CD8-positive, alpha-beta memory T cell (primary cell): Measurements from ENCODE around the gene TSSC4. TPM values are rescaled to one million over a fixed set of nuclear protein-coding genes. Genes with fewer than 3 reads are reported as not detected.

ENCODE experiments used
- CTCF ChIA-PET: fragments of 350-600 bp; sonication (Branson Sonifier 250); formaldehyde crosslinking; loops from one replicate; lab custom pipeline; 2021; ENCODE audit warnings: antibody characterized with exemption; lab: Charles Lee
- POLR2A ChIA-PET: fragments of 350-600 bp; sonication (Branson Sonifier 250); formaldehyde crosslinking; loops from one replicate; lab custom pipeline; 2021; ENCODE audit warnings: antibody characterized with exemption; lab: Charles Lee
- DNase-seq, 5 donors: peaks; one replicate each; pipeline versions ENCODE4 v3.0.0 to v3.0.0-alpha.2; 2020 to 2022; ENCODE audit warnings: mixed read lengths in 1 of 5
- H3K27ac ChIP-seq: one replicate; pipeline ENCODE4 v1.7.0; 2013; ENCODE audit warnings: low read depth, mild to moderate bottlenecking, low read length, moderate library complexity
- H3K27me3 ChIP-seq: 2 replicates; pipeline ENCODE4 v1.7.0; 2013; ENCODE audit warnings: low read length, mild to moderate bottlenecking; ENCODE audit not compliant: insufficient read depth, poor library complexity, severe bottlenecking
- H3K36me3 ChIP-seq: 2 replicates; pipeline ENCODE4 v1.7.0; 2013; ENCODE audit warnings: mild to moderate bottlenecking, low read length, moderate library complexity; ENCODE audit not compliant: insufficient read depth
- H3K4me1 ChIP-seq: 2 replicates; pipeline ENCODE4 v1.7.0; 2013; ENCODE audit warnings: mild to moderate bottlenecking, low read length, moderate library complexity; ENCODE audit not compliant: insufficient read depth
- H3K4me3 ChIP-seq: 2 replicates; pipeline ENCODE4 v1.7.0; 2013; ENCODE audit warnings: mild to moderate bottlenecking, low read length
- H3K9me3 ChIP-seq: 2 replicates; pipeline ENCODE4 v1.7.0; 2013; ENCODE audit warnings: mild to moderate bottlenecking, low read length
- H3K27ac Mint-ChIP-seq, 8 donors: one replicate each; pipeline ENCODE4 v1.8.0; 2020 to 2021; ENCODE audit warnings: mixed read lengths in 8 of 8, mild to moderate bottlenecking in 6 of 8, inconsistent platforms in 3 of 8, moderate library complexity in 3 of 8
- H3K27me3 Mint-ChIP-seq, 2 donors: one replicate each; pipeline ENCODE4 v1.8.0; 2020 to 2021; ENCODE audit warnings: mixed read lengths in 2 of 2, mild to moderate bottlenecking in 1 of 2, moderate library complexity in 1 of 2
- H3K36me3 Mint-ChIP-seq, 3 donors: one replicate each; pipeline ENCODE4 v1.8.0; 2020 to 2021; ENCODE audit warnings: mixed read lengths in 3 of 3, inconsistent platforms in 1 of 3, mild to moderate bottlenecking in 1 of 3
- H3K4me1 Mint-ChIP-seq, 3 donors: one replicate each; pipeline ENCODE4 v1.8.0; 2020 to 2021; ENCODE audit warnings: mixed read lengths in 3 of 3, inconsistent platforms in 1 of 3, mild to moderate bottlenecking in 1 of 3
- H3K4me3 Mint-ChIP-seq, 7 donors: one replicate each; pipeline ENCODE4 v1.8.0; 2020 to 2021; ENCODE audit warnings: mixed read lengths in 7 of 7, mild to moderate bottlenecking in 6 of 7, moderate library complexity in 4 of 7, inconsistent platforms in 2 of 7
- H3K9me3 Mint-ChIP-seq, 5 donors: one replicate each; pipeline ENCODE4 v1.8.0; 2020 to 2022; ENCODE audit warnings: mixed read lengths in 5 of 5, mild to moderate bottlenecking in 3 of 5, moderate library complexity in 2 of 5, inconsistent platforms in 1 of 5
- polyA plus RNA-seq: library from polyadenylated mRNA; unstranded; fragments of 300-500 nt; fragmentation: Illumina TruSeq; gene quantifications from one replicate; pipeline ENCODE4 v1.2.3, GENCODE V29; 2021
- total RNA-seq, 2 experiments: library from RNA; stranded (reverse); gene quantifications; one replicate each; pipeline ENCODE4 v1.2.3, GENCODE V29; 2021

The TSSC4 gene
- total and polyA plus RNA-seq, 3 experiments from 2014 or later: 79.6 to 85.6 (median 84.1) TPM

DNA sequence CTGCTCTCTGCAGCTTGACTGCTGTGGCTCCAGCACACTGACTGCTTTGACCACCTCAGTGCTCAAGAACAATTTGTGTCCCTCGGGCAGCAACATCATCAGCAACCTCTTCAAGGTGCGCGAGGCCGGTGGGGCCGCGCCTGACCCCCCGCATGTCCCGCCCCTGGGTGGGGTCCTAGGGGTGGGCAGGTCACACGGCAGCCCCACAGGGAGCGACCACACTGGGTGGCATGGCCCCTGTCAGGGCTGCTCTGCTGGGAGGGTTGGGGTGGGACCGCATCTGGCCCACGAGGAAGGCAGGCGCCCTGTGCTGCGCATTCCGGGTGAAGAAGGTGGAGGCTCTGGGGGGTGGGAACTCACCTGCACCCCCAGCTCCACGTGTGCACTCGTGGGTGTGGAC, 4.7 kb upstream of the TSSC4 start:
- peaks cover 4 to 16% (median 8%) of the 10 kb centered on the region in 3 donors for H3K4me1 Mint-ChIP-seq
- peak overlapping the region in 1 of 8 donors; percentile 17 for H3K27ac Mint-ChIP-seq
- Histone ChIP-seq H3K36me3 (no peaks in the 10 kb centered on the region), H3K27ac (no peak overlapping the region), H3K4me3 (no peak overlapping the region), H3K9me3 (no peaks in the 10 kb centered on the region), H3K4me1 (peaks cover 10% of the 10 kb centered on the region), H3K27me3 (no peaks in the 10 kb centered on the region)
- H3K4me3 Mint-ChIP-seq: peak overlapping the region in 1 of 7 donors; percentile 40
- H3K27me3 Mint-ChIP-seq: peaks cover 0 to 3% of the 10 kb centered on the region in 2 donors
- ChIA-PET POLR2A (no interaction called here), CTCF (interaction anchor here (1.4 kb wide), 1 partner anchor 90 kb away, joined by 4 read pairs; no protein-coding TSS in a partner anchor)
- DNase-seq: no peak
- H3K36me3 Mint-ChIP-seq: peaks cover 0 to 49% (median 0%) of the 10 kb centered on the region in 3 donors
- H3K9me3 Mint-ChIP-seq: no peaks in the 10 kb centered on the region

- peaks cover 0 to 3% of the 10 kb centered on the region in 2 donors for H3K27me3 Mint-ChIP-seq
- no peaks in the 10 kb centered on the region for H3K36me3 ChIP-seq
- H3K4me1 Mint-ChIP-seq: peaks cover 7 to 22% (median 10%) of the 10 kb centered on the region in 3 donors
- H3K4me1 ChIP-seq: peaks cover 16% of the 10 kb centered on the region
- no peaks in the 10 kb centered on the region for H3K9me3 ChIP-seq
- DNase-seq: no peak
- no peak overlapping the region for H3K4me3 ChIP-seq
- no peak overlapping the region for H3K4me3 Mint-ChIP-seq
- H3K27ac ChIP-seq: no peak overlapping the region
- no peaks in the 10 kb centered on the region for H3K9me3 Mint-ChIP-seq
- POLR2A ChIA-PET: no interaction called here
- no peaks in the 10 kb centered on the region for H3K27me3 ChIP-seq
- CTCF ChIA-PET: interaction anchor here (1.4 kb wide), 1 partner anchor 90 kb away, joined by 4 read pairs; no protein-coding TSS in a partner anchor
- peaks cover 0 to 47% (median 0%) of the 10 kb centered on the region in 3 donors for H3K36me3 Mint-ChIP-seq
- peak overlapping the region in 1 of 8 donors; percentile 97 for H3K27ac Mint-ChIP-seq
Measured at GRCh38 chr11:2396471-2396870, 4.1 kb upstream of the TSSC4 start.

DNA sequence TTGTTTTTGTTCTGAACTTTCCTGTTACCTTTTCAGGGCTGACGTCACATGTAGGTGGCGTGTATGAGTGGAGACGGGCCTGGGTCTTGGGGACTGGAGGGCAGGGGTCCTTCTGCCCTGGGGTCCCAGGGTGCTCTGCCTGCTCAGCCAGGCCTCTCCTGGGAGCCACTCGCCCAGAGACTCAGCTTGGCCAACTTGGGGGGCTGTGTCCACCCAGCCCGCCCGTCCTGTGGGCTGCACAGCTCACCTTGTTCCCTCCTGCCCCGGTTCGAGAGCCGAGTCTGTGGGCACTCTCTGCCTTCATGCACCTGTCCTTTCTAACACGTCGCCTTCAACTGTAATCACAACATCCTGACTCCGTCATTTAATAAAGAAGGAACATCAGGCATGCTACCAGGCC, 3.5 kb upstream of the TSSC4 start:
- H3K4me1 ChIP-seq: peaks cover 22% of the 10 kb centered on the region
- no peaks in the 10 kb centered on the region for H3K36me3 ChIP-seq
- Mint-ChIP-seq H3K27ac (peak overlapping the region in 2 of 8 donors; percentile 76 to 97), H3K9me3 (no peaks in the 10 kb centered on the region), H3K36me3 (peaks cover 0 to 43% (median 0%) of the 10 kb centered on the region in 3 donors), H3K4me1 (peaks cover 10 to 27% (median 11%) of the 10 kb centered on the region in 3 donors), H3K4me3 (peak overlapping the region in 1 of 7 donors; percentile 67), H3K27me3 (peaks cover 0 to 3% of the 10 kb centered on the region in 2 donors)
- H3K9me3 ChIP-seq: no peaks in the 10 kb centered on the region
- H3K27ac ChIP-seq: no peak overlapping the region
- DNase-seq: no peak
- H3K27me3 ChIP-seq: no peaks in the 10 kb centered on the region
- ChIA-PET POLR2A (no interaction called here), CTCF (interaction anchor here (1.4 kb wide), 1 partner anchor 91 kb away, joined by 4 read pairs; no protein-coding TSS in a partner anchor)
- no peak overlapping the region for H3K4me3 ChIP-seq

GRCh38 chr11:2398664-2399355, 1.7 kb upstream of the TSSC4 start:
- H3K4me3 ChIP-seq: peak overlapping the region; percentile 89

GRCh38 chr11:2399488-2400068, 972 bp upstream of the TSSC4 start:
- ChIA-PET CTCF (interaction anchor here (1.1 to 6.4 kb wide), 10 partner anchors 9 to 488 kb away, joined by 3 to 53 read pairs (median 4); partner anchors contain the start of genes C11orf21 and TSPAN32), POLR2A (interaction anchor here (1.1 to 2.6 kb wide), 5 partner anchors 13 to 98 kb away, joined by 3 to 26 read pairs (median 4); partner anchors contain the start of genes C11orf21, CD81 and TSPAN32)
- Mint-ChIP-seq H3K36me3 (peaks cover 0 to 60% (median 0%) of the 10 kb centered on the region in 3 donors), H3K27ac (peak overlapping the region; percentile 90 to 98 (median 96)), H3K4me3 (peak overlapping the region; percentile 88 to 99 (median 91)), H3K9me3 (no peaks in the 10 kb centered on the region), H3K4me1 (peaks cover 10 to 34% (median 18%) of the 10 kb centered on the region in 3 donors), H3K27me3 (peaks cover 0 to 3% of the 10 kb centered on the region in 2 donors)
- Histone ChIP-seq H3K9me3 (no peaks in the 10 kb centered on the region), H3K27me3 (no peaks in the 10 kb centered on the region), H3K4me1 (peaks cover 24% of the 10 kb centered on the region), H3K4me3 (peak overlapping the region; percentile 89), H3K36me3 (no peaks in the 10 kb centered on the region), H3K27ac (peak overlapping the region; percentile 97)
- peak in 2 of 5 donors; percentile 20 to 61 for DNase-seq

More at GRCh38 chr11:2398664-2399355, 1.7 kb upstream of the TSSC4 start:
- H3K27ac ChIP-seq: peak overlapping the region; percentile 97
- Mint-ChIP-seq H3K9me3 (no peaks in the 10 kb centered on the region), H3K27ac (peak overlapping the region; percentile 90 to 98 (median 96)), H3K27me3 (peaks cover 0 to 3% of the 10 kb centered on the region in 2 donors), H3K4me3 (peak overlapping the region; percentile 74 to 93 (median 91)), H3K4me1 (peaks cover 10 to 32% (median 17%) of the 10 kb centered on the region in 3 donors), H3K36me3 (peaks cover 0 to 57% (median 0%) of the 10 kb centered on the region in 3 donors)
- no peaks in the 10 kb centered on the region for H3K9me3 ChIP-seq
- ChIA-PET CTCF (interaction anchor here (1.1 to 6.4 kb wide), 4 partner anchors 11 to 93 kb away, joined by 4 to 53 read pairs (median 5); no protein-coding TSS in a partner anchor), POLR2A (interaction anchor here (1.0 to 2.6 kb wide), 3 partner anchors 21 to 22 kb away, joined by 3 to 26 read pairs (median 4); partner anchors contain the start of gene CD81)
- H3K4me1 ChIP-seq: peaks cover 24% of the 10 kb centered on the region
- no peak for DNase-seq
- no peaks in the 10 kb centered on the region for H3K27me3 ChIP-seq
- H3K36me3 ChIP-seq: no peaks in the 10 kb centered on the region

- H3K9me3 ChIP-seq: no peaks in the 10 kb centered on the region
- Mint-ChIP-seq H3K9me3 (no peaks in the 10 kb centered on the region), H3K27ac (peak overlapping the region; percentile 41 to 98 (median 94)), H3K4me3 (peak overlapping the region; percentile 88 to 99 (median 91)), H3K36me3 (peaks cover 0 to 56% (median 0%) of the 10 kb centered on the region in 3 donors), H3K27me3 (peaks cover 0 to 3% of the 10 kb centered on the region in 2 donors), H3K4me1 (peaks cover 10 to 34% (median 15%) of the 10 kb centered on the region in 3 donors)
- no peaks in the 10 kb centered on the region for H3K27me3 ChIP-seq
- H3K4me1 ChIP-seq: peaks cover 24% of the 10 kb centered on the region
- CTCF ChIA-PET: interaction anchor here (0.7 to 6.4 kb wide), 17 partner anchors 9 to 487 kb away, joined by 3 to 53 read pairs (median 4); partner anchors contain the start of genes C11orf21, CD81 and TSPAN32
- peak overlapping the region; percentile 81 for H3K27ac ChIP-seq
- H3K4me3 ChIP-seq: peak overlapping the region; percentile 89
- DNase-seq: no peak
- POLR2A ChIA-PET: interaction anchor here (0.7 to 2.6 kb wide), 10 partner anchors 14 to 153 kb away, joined by 3 to 26 read pairs (median 6); partner anchors contain the start of genes C11orf21, CD81 and TSPAN32
- no peaks in the 10 kb centered on the region for H3K36me3 ChIP-seq
Measured at GRCh38 chr11:2400762-2401435, 349 bp downstream of the TSSC4 start.

DNA sequence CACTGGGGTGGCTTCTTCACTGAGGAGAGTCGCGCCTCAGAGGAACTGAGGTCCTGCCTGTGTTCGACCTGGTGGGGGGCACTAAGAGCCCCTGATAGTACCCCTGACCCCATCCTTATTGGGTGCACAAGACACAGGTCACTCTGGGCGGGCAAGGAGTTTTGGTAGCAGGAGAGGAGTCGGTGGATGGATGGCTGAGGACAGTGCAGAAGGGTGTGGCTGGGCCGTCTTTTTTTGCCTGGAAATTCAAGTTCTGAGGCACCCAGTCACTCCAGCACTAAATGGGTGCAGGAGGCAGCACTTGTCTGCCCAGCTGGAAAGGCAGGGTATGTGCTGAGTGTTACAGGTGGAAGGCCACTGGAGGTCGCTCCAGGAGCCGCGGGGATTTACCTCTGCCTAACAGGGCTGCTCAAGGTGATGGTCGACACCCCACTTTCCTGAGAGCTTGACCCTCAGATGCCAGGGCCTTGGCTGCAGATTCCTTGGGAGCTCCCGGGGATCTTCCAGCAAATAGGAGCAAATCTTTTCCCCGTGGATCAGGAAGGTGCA, 960 bp downstream of the TSSC4 start:
- H3K4me1 Mint-ChIP-seq: peaks cover 10 to 34% (median 15%) of the 10 kb centered on the region in 3 donors
- Histone ChIP-seq H3K9me3 (no peaks in the 10 kb centered on the region), H3K4me3 (peak overlapping the region; percentile 89), H3K27me3 (no peaks in the 10 kb centered on the region), H3K36me3 (no peaks in the 10 kb centered on the region), H3K4me1 (peaks cover 24% of the 10 kb centered on the region), H3K27ac (peak overlapping the region; percentile 81)
- no peak for DNase-seq
- H3K4me3 Mint-ChIP-seq: peak overlapping the region; percentile 88 to 99 (median 91)
- CTCF ChIA-PET: interaction anchor here (1.1 to 6.4 kb wide), 5 partner anchors 8 to 207 kb away, joined by 4 to 53 read pairs (median 5); no protein-coding TSS in a partner anchor
- H3K27me3 Mint-ChIP-seq: peaks cover 0 to 3% of the 10 kb centered on the region in 2 donors
- H3K9me3 Mint-ChIP-seq: no peaks in the 10 kb centered on the region
- POLR2A ChIA-PET: interaction anchor here (1.1 to 2.6 kb wide), 3 partner anchors 19 to 99 kb away, joined by 5 to 26 read pairs (median 5); partner anchors contain the start of gene CD81
- H3K36me3 Mint-ChIP-seq: peaks cover 0 to 50% (median 0%) of the 10 kb centered on the region in 3 donors
- H3K27ac Mint-ChIP-seq: peak overlapping the region in 7 of 8 donors; percentile 21 to 98 (median 82)
